Measurements from ENCODE around the gene CRYBG2. TPM values are rescaled to one million over a fixed set of nuclear protein-coding genes. Genes with fewer than 3 reads are reported as not detected.

CRYBG2 gene
- total and polyA plus RNA-seq, 2 of the 8 experiments (the other 6 are each of a cell fraction or from before 2014, with no cell fraction given) = 14.2 to 17.0 TPM

- TF ChIP-seq POU5F1 (IDR thresholded peaks at IDR 0.05; ENCODE audit: low read depth, low read length) (no peak), ATF3 (IDR thresholded peaks at IDR 0.05; ENCODE audit: insufficient read depth, low read depth, low read length) (no peak), TBP (IDR thresholded peaks at IDR 0.05; ENCODE audit: low read depth, low read length) (no peak), SRF (IDR thresholded peaks at IDR 0.05; ENCODE audit: low read depth, low read length) (no peak), FOSL1 (IDR thresholded peaks at IDR 0.05; ENCODE audit: insufficient read depth, low read depth, low read length) (no peak), ATF2 (IDR thresholded peaks at IDR 0.05; ENCODE audit: low read length) (no peak)
Observed at GRCh38 chr1:26375081-26375480, 21.2 kb upstream of the CRYBG2 start (continued).
